Measurements from ENCODE around the gene KCNH6.

KCNH6 gene

GRCh38 chr17:63517825-63518534 is 5.2 kb upstream of the KCNH6 start:
- H3K4me1 ChIP-seq (ENCODE audit: control insufficient read depth, low read depth, low read length): no peaks in the 10 kb centered on the region
- WGBS (ENCODE audit: extremely low coverage, insufficient coverage, low lambda C conversion rate): no CpG with 5 or more reads among the region's 8 CpGs
- no peak overlapping the region for H3K18ac ChIP-seq (ENCODE audit: low read length)
- no peak for DNase-seq
- no peak overlapping the region for H3K9ac ChIP-seq (ENCODE audit: low read length)
- no peak overlapping the region for H2BK120ac ChIP-seq (ENCODE audit: low read depth, low read length)
- H3K4ac ChIP-seq (ENCODE audit: low read depth, low read length): no peak overlapping the region
- no peak overlapping the region for H2AK5ac ChIP-seq (ENCODE audit: low read length)
- H3K23ac ChIP-seq (ENCODE audit: low read length): no peak overlapping the region
- H2BK15ac ChIP-seq (replicated peaks; ENCODE audit: low read depth): no peak overlapping the region
- H3K36me3 ChIP-seq (ENCODE audit: control insufficient read depth, insufficient read depth, low read length): no peaks in the 10 kb centered on the region
- no peaks in the 10 kb centered on the region for H3K79me2 ChIP-seq (ENCODE audit: control insufficient read depth, insufficient read depth, low read length)
- H2BK5ac ChIP-seq (ENCODE audit: low read length): no peak overlapping the region
- H4K8ac ChIP-seq (ENCODE audit: low read depth, low read length): no peak overlapping the region
- no peak overlapping the region for H3K4me3 ChIP-seq (ENCODE audit: low read length)
- H3K27me3 ChIP-seq (ENCODE audit: insufficient read depth, low read length, poor library complexity): no peaks in the 10 kb centered on the region
- no peak overlapping the region for H3K56ac ChIP-seq (ENCODE audit: low read length)
- H3K79me1 ChIP-seq (ENCODE audit: low read length): no peaks in the 10 kb centered on the region
- no peak overlapping the region for H3K27ac ChIP-seq (ENCODE audit: low read depth, low read length)
- H3K4me2 ChIP-seq (ENCODE audit: low read length): no peak overlapping the region
- H4K5ac ChIP-seq (ENCODE audit: low read length): no peak overlapping the region

- Histone ChIP-seq H3K4me2 (ENCODE audit: low read length) (no peak overlapping the region), H2BK5ac (ENCODE audit: low read length) (no peak overlapping the region), H3K79me2 (ENCODE audit: control insufficient read depth, insufficient read depth, low read length) (no peaks in the 10 kb centered on the region), H3K79me1 (ENCODE audit: low read length) (no peaks in the 10 kb centered on the region), H3K36me3 (ENCODE audit: control insufficient read depth, insufficient read depth, low read length) (no peaks in the 10 kb centered on the region), H3K27me3 (ENCODE audit: insufficient read depth, low read length, poor library complexity) (no peaks in the 10 kb centered on the region), H3K4me3 (ENCODE audit: low read length) (no peak overlapping the region), H4K8ac (ENCODE audit: low read depth, low read length) (no peak overlapping the region), H2BK120ac (ENCODE audit: low read depth, low read length) (no peak overlapping the region), H3K23ac (ENCODE audit: low read length) (no peak overlapping the region), H3K4me1 (ENCODE audit: control insufficient read depth, low read depth, low read length) (peaks cover 4% of the 10 kb centered on the region), H3K4ac (ENCODE audit: low read depth, low read length) (no peak overlapping the region), H2AK5ac (ENCODE audit: low read length) (no peak overlapping the region), H3K27ac (ENCODE audit: low read depth, low read length) (no peak overlapping the region), H2BK15ac (replicated peaks; ENCODE audit: low read depth) (no peak overlapping the region), H3K18ac (ENCODE audit: low read length) (no peak overlapping the region), H3K56ac (ENCODE audit: low read length) (no peak overlapping the region), H4K5ac (ENCODE audit: low read length) (no peak overlapping the region), H3K9ac (ENCODE audit: low read length) (no peak overlapping the region)
- DNase-seq: no peak
- no CpG with 5 or more reads among the region's 1 CpG for WGBS (ENCODE audit: extremely low coverage, insufficient coverage, low lambda C conversion rate)
These were observed 3.9 kb upstream of the KCNH6 start for GRCh38 chr17:63519116-63519881.

- no peak overlapping the region for H3K27ac ChIP-seq (ENCODE audit: low read depth, low read length)
- H3K4me1 ChIP-seq (ENCODE audit: control insufficient read depth, low read depth, low read length): peaks cover 4% of the 10 kb centered on the region
- no peak overlapping the region for H3K4me3 ChIP-seq (ENCODE audit: low read length)
- H3K4ac ChIP-seq (ENCODE audit: low read depth, low read length): no peak overlapping the region
- H3K27me3 ChIP-seq (ENCODE audit: insufficient read depth, low read length, poor library complexity): no peaks in the 10 kb centered on the region
- H4K8ac ChIP-seq (ENCODE audit: low read depth, low read length): no peak overlapping the region
- no peak overlapping the region for H2BK15ac ChIP-seq (replicated peaks; ENCODE audit: low read depth)
- H4K5ac ChIP-seq (ENCODE audit: low read length): no peak overlapping the region
- H2AK5ac ChIP-seq (ENCODE audit: low read length): no peak overlapping the region
- WGBS (ENCODE audit: extremely low coverage, insufficient coverage, low lambda C conversion rate): no CpG with 5 or more reads among the region's 5 CpGs
- no peak overlapping the region for H3K56ac ChIP-seq (ENCODE audit: low read length)
- no peak overlapping the region for H2BK5ac ChIP-seq (ENCODE audit: low read length)
- no peak overlapping the region for H3K18ac ChIP-seq (ENCODE audit: low read length)
- no peaks in the 10 kb centered on the region for H3K79me1 ChIP-seq (ENCODE audit: low read length)
- no peak overlapping the region for H2BK120ac ChIP-seq (ENCODE audit: low read depth, low read length)
- H3K79me2 ChIP-seq (ENCODE audit: control insufficient read depth, insufficient read depth, low read length): no peaks in the 10 kb centered on the region
- H3K36me3 ChIP-seq (ENCODE audit: control insufficient read depth, insufficient read depth, low read length): no peaks in the 10 kb centered on the region
- no peak overlapping the region for H3K23ac ChIP-seq (ENCODE audit: low read length)
- H3K9ac ChIP-seq (ENCODE audit: low read length): no peak overlapping the region
- DNase-seq: no peak
- H3K4me2 ChIP-seq (ENCODE audit: low read length): no peak overlapping the region
These were observed 2.9 kb upstream of the KCNH6 start for GRCh38 chr17:63519972-63520882.

DNA sequence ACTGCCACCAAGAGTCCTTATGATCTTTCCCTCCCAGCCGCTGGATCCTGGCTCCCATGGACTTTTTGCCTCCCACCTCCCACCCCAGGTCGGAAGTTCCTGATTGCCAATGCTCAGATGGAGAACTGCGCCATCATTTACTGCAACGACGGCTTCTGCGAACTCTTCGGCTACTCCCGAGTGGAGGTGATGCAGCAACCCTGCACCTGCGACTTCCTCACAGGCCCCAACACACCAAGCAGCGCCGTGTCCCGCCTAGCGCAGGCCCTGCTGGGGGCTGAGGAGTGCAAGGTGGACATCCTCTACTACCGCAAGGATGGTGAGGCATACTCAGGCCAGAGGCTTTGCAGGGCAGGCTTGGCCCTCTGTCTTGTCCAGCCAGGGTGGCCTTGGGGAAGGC is 893 bp downstream of the KCNH6 start:
- Histone ChIP-seq H4K8ac (ENCODE audit: low read depth, low read length) (no peak overlapping the region), H3K27me3 (ENCODE audit: insufficient read depth, low read length, poor library complexity) (no peaks in the 10 kb centered on the region)

GRCh38 chr17:63525190-63525946 is 2.2 kb downstream of the KCNH6 start:
- Histone ChIP-seq H3K4me1 (ENCODE audit: control insufficient read depth, low read depth, low read length) (peaks cover 4% of the 10 kb centered on the region), H3K9ac (ENCODE audit: low read length) (no peak overlapping the region), H3K27me3 (ENCODE audit: insufficient read depth, low read length, poor library complexity) (no peaks in the 10 kb centered on the region), H3K4me2 (ENCODE audit: low read length) (no peak overlapping the region), H3K23ac (ENCODE audit: low read length) (no peak overlapping the region), H3K79me1 (ENCODE audit: low read length) (no peaks in the 10 kb centered on the region), H2BK15ac (replicated peaks; ENCODE audit: low read depth) (no peak overlapping the region), H3K4me3 (ENCODE audit: low read length) (no peak overlapping the region), H2BK5ac (ENCODE audit: low read length) (no peak overlapping the region), H4K5ac (ENCODE audit: low read length) (no peak overlapping the region), H3K36me3 (ENCODE audit: control insufficient read depth, insufficient read depth, low read length) (no peaks in the 10 kb centered on the region), H2BK120ac (ENCODE audit: low read depth, low read length) (no peak overlapping the region), H3K56ac (ENCODE audit: low read length) (no peak overlapping the region), H2AK5ac (ENCODE audit: low read length) (no peak overlapping the region), H3K4ac (ENCODE audit: low read depth, low read length) (no peak overlapping the region), H3K18ac (ENCODE audit: low read length) (no peak overlapping the region), H4K8ac (ENCODE audit: low read depth, low read length) (no peak overlapping the region), H3K27ac (ENCODE audit: low read depth, low read length) (no peak overlapping the region), H3K79me2 (ENCODE audit: control insufficient read depth, insufficient read depth, low read length) (no peaks in the 10 kb centered on the region)
- no CpG with 5 or more reads among the region's 6 CpGs for WGBS (ENCODE audit: extremely low coverage, insufficient coverage, low lambda C conversion rate)
- peak; percentile 13 for DNase-seq

More for the DNA sequence above, 893 bp downstream of the KCNH6 start:
- Histone ChIP-seq H3K4me1 (ENCODE audit: control insufficient read depth, low read depth, low read length) (peaks cover 4% of the 10 kb centered on the region), H3K79me2 (ENCODE audit: control insufficient read depth, insufficient read depth, low read length) (no peaks in the 10 kb centered on the region), H3K18ac (ENCODE audit: low read length) (no peak overlapping the region), H3K9ac (ENCODE audit: low read length) (no peak overlapping the region), H2AK5ac (ENCODE audit: low read length) (no peak overlapping the region), H3K56ac (ENCODE audit: low read length) (peak overlapping the region; percentile 34), H3K4me2 (ENCODE audit: low read length) (no peak overlapping the region), H3K79me1 (ENCODE audit: low read length) (no peaks in the 10 kb centered on the region), H2BK5ac (ENCODE audit: low read length) (no peak overlapping the region), H3K4ac (ENCODE audit: low read depth, low read length) (no peak overlapping the region), H3K23ac (ENCODE audit: low read length) (no peak overlapping the region), H4K5ac (ENCODE audit: low read length) (no peak overlapping the region), H3K4me3 (ENCODE audit: low read length) (no peak overlapping the region), H2BK15ac (replicated peaks; ENCODE audit: low read depth) (no peak overlapping the region), H3K27ac (ENCODE audit: low read depth, low read length) (no peak overlapping the region), H2BK120ac (ENCODE audit: low read depth, low read length) (no peak overlapping the region), H3K36me3 (ENCODE audit: control insufficient read depth, insufficient read depth, low read length) (no peaks in the 10 kb centered on the region)
- DNase-seq: no peak
- no CpG with 5 or more reads among the region's 14 CpGs for WGBS (ENCODE audit: extremely low coverage, insufficient coverage, low lambda C conversion rate)
